22Rv1 (cell line): ENCODE results near the gene BLCAP.

Experiments
- ZFX ChIP-seq: fragments of 450-650 bp; IDR thresholded peaks from 2 replicates; pipeline ENCODE4 v1.6.1; 2017; ENCODE audit warnings: antibody characterized with exemption, borderline replicate concordance
- TF ChIP-seq, protein P1 (sequence below): fragments of 450-650 bp; IDR thresholded peaks from 2 replicates; pipeline ENCODE4 v1.5.1; 2017; ENCODE audit warnings: mild to moderate bottlenecking

- TF ChIP-seq, protein P1, sequence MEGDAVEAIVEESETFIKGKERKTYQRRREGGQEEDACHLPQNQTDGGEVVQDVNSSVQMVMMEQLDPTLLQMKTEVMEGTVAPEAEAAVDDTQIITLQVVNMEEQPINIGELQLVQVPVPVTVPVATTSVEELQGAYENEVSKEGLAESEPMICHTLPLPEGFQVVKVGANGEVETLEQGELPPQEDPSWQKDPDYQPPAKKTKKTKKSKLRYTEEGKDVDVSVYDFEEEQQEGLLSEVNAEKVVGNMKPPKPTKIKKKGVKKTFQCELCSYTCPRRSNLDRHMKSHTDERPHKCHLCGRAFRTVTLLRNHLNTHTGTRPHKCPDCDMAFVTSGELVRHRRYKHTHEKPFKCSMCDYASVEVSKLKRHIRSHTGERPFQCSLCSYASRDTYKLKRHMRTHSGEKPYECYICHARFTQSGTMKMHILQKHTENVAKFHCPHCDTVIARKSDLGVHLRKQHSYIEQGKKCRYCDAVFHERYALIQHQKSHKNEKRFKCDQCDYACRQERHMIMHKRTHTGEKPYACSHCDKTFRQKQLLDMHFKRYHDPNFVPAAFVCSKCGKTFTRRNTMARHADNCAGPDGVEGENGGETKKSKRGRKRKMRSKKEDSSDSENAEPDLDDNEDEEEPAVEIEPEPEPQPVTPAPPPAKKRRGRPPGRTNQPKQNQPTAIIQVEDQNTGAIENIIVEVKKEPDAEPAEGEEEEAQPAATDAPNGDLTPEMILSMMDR: no peak
- TF ChIP-seq ZFX: no peak
These were observed 31.8 kb upstream of the BLCAP start for GRCh38 chr20:37559312-37560027.
